ENCODE results near the gene COL5A1.

GRCh38 chr9:134764473-134765269, 123.1 kb downstream of the COL5A1 start:
- TF ChIP-seq CTCF (IDR thresholded peaks at IDR 0.05; ENCODE audit: insufficient read depth, low read length) (no peak), GABPA (IDR thresholded peaks at IDR 0.05; ENCODE audit: low read depth) (no peak), POLR2AphosphoS5 (IDR thresholded peaks at IDR 0.05; ENCODE audit: low read depth) (no peak), REST (IDR thresholded peaks at IDR 0.05; ENCODE audit: insufficient replicate concordance, low read depth) (no peak), SPI1 (IDR thresholded peaks at IDR 0.05; ENCODE audit: borderline replicate concordance, low read depth) (no peak)

Measured in HL-60 (cell line).